HEK293 (cell line): ENCODE results near the gene PITPNC1.

ENCODE experiments used
- CTCF ChIA-PET: fragments of 350-600 bp; formaldehyde crosslinking; extraction: SDS; loops from one replicate; lab custom pipeline; 2021; ENCODE audit warnings: antibody characterized with exemption; lab: Yijun Ruan, JAX
- POLR2A ChIA-PET: fragments of 300-600 bp; formaldehyde crosslinking; extraction: SDS; loops from one replicate; lab custom pipeline; 2020; ENCODE audit warnings: antibody characterized with exemption, inconsistent platforms; lab: Yijun Ruan, JAX
- H3K27ac ChIP-seq: fragments of 200-500 bp; sonication (Bioruptor generic); 2 replicates; pipeline ENCODE4 v1.5.1; 2014; ENCODE audit warnings: low read depth, low read length, control low read depth, inconsistent platforms; ENCODE audit errors: extremely low read depth
- H3K36me3 ChIP-seq, 2 experiments: fragments of 200-500 bp in 1 of 2; sonication (Bioruptor generic) in 1 of 2; 1 replicate in 1 of 2; 2 replicates in 1 of 2; pipeline ENCODE4 v1.5.1; 2014 to 2017; ENCODE audit warnings: inconsistent platforms in 2 of 2, low read length in 2 of 2; ENCODE audit not compliant: control insufficient read depth in 2 of 2, insufficient read depth in 1 of 2
- H3K4me1 ChIP-seq: fragments of 200-500 bp; sonication (Bioruptor generic); 2 replicates; pipeline ENCODE4 v1.5.1; 2014; ENCODE audit warnings: mild to moderate bottlenecking, low read length, inconsistent platforms; ENCODE audit not compliant: control insufficient read depth, insufficient read depth
- H3K4me3 ChIP-seq: 2 replicates; pipeline ENCODE4 v1.5.1; 2011; ENCODE audit warnings: low read depth, mild to moderate bottlenecking, control low read depth, low read length, moderate library complexity
- H3K9me3 ChIP-seq: fragments of 200-500 bp; sonication (Bioruptor generic); 2 replicates; pipeline ENCODE4 v1.5.1; 2014; ENCODE audit warnings: low read depth, low read length, inconsistent platforms; ENCODE audit not compliant: control insufficient read depth, insufficient read depth
- BCL11B ChIP-seq: fragments of 450-650 bp; formaldehyde crosslinking; IDR thresholded peaks from 2 replicates; pipeline ENCODE4 v1.5.1; 2016; ENCODE audit warnings: low read depth, missing biosample characterization, missing genetic modification characterization
- EGR2 ChIP-seq: fragments of 450-650 bp; formaldehyde crosslinking; IDR thresholded peaks from 2 replicates; pipeline ENCODE4 v1.5.1; 2016; ENCODE audit warnings: low read depth, missing biosample characterization, missing genetic modification characterization
- PRDM4 ChIP-seq: fragments of 450-650 bp; formaldehyde crosslinking; IDR thresholded peaks from 2 replicates; pipeline ENCODE4 v1.5.1; 2017; ENCODE audit warnings: missing biosample characterization, missing genetic modification characterization
- SP7 ChIP-seq: fragments of 450-650 bp; formaldehyde crosslinking; IDR thresholded peaks from 2 replicates; pipeline ENCODE4 v1.5.1; 2016; ENCODE audit warnings: missing biosample characterization, missing genetic modification characterization
- WT1 ChIP-seq: fragments of 450-650 bp; formaldehyde crosslinking; IDR thresholded peaks from 2 replicates; pipeline ENCODE4 v1.5.1; 2016; ENCODE audit warnings: missing biosample characterization, missing genetic modification characterization
- ZFHX2 ChIP-seq: fragments of 450-650 bp; formaldehyde crosslinking; conservative IDR thresholded peaks from 2 replicates; pipeline ENCODE4 v1.5.1; 2016; ENCODE audit warnings: missing biosample characterization, missing genetic modification characterization
- ZNF140 ChIP-seq: fragments of 450-650 bp; formaldehyde crosslinking; IDR thresholded peaks from 2 replicates; pipeline ENCODE4 v1.5.1; 2016; ENCODE audit warnings: missing biosample characterization, missing genetic modification characterization
- ZNF146 ChIP-seq: fragments of 450-650 bp; formaldehyde crosslinking; IDR thresholded peaks from 2 replicates; pipeline ENCODE4 v1.5.1; 2016; ENCODE audit warnings: missing biosample characterization, missing genetic modification characterization
- ZNF221 ChIP-seq: fragments of 450-650 bp; formaldehyde crosslinking; IDR thresholded peaks from 2 replicates; pipeline ENCODE4 v1.5.1; 2017; ENCODE audit warnings: missing biosample characterization, missing genetic modification characterization, borderline replicate concordance
- ZNF24 ChIP-seq: fragments of 450-650 bp; formaldehyde crosslinking; IDR thresholded peaks from 2 replicates; pipeline ENCODE4 v1.5.1; 2016; ENCODE audit warnings: missing biosample characterization, missing genetic modification characterization
- ZNF280D ChIP-seq: fragments of 450-650 bp; formaldehyde crosslinking; IDR thresholded peaks from 2 replicates; pipeline ENCODE4 v1.5.1; 2016; ENCODE audit warnings: missing biosample characterization, missing genetic modification characterization
- ZNF335 ChIP-seq: fragments of 450-650 bp; formaldehyde crosslinking; conservative IDR thresholded peaks from 2 replicates; pipeline ENCODE4 v1.5.1; 2016; ENCODE audit warnings: missing biosample characterization, missing genetic modification characterization
- ZNF404 ChIP-seq: fragments of 450-650 bp; formaldehyde crosslinking; IDR thresholded peaks from 2 replicates; pipeline ENCODE4 v1.5.1; 2017; ENCODE audit warnings: missing biosample characterization, missing genetic modification characterization
- ZNF48 ChIP-seq: fragments of 450-650 bp; formaldehyde crosslinking; IDR thresholded peaks from 2 replicates; pipeline ENCODE4 v1.5.1; 2016; ENCODE audit warnings: missing biosample characterization, missing genetic modification characterization
- ZNF501 ChIP-seq: fragments of 450-650 bp; formaldehyde crosslinking; IDR thresholded peaks from 2 replicates; pipeline ENCODE4 v1.5.1; 2016; ENCODE audit warnings: missing biosample characterization, missing genetic modification characterization
- ZNF513 ChIP-seq: fragments of 450-650 bp; IDR thresholded peaks from 2 replicates; pipeline ENCODE4 v1.5.1; 2018; ENCODE audit warnings: missing biosample characterization, missing genetic modification characterization
- ZNF621 ChIP-seq: fragments of 450-650 bp; formaldehyde crosslinking; IDR thresholded peaks from 2 replicates; pipeline ENCODE4 v1.5.1; 2017; ENCODE audit warnings: missing biosample characterization, missing genetic modification characterization
- ZNF623 ChIP-seq: fragments of 450-650 bp; formaldehyde crosslinking; IDR thresholded peaks from 2 replicates; pipeline ENCODE4 v1.5.1; 2016; ENCODE audit warnings: missing biosample characterization, missing genetic modification characterization
- ZNF660 ChIP-seq: fragments of 450-650 bp; IDR thresholded peaks from 2 replicates; pipeline ENCODE4 v1.5.1; 2018; ENCODE audit warnings: missing biosample characterization, mild to moderate bottlenecking, missing genetic modification characterization
- ZNF76 ChIP-seq: fragments of 450-650 bp; formaldehyde crosslinking; IDR thresholded peaks from 2 replicates; pipeline ENCODE4; 2016; ENCODE audit warnings: low read depth, missing biosample characterization, missing genetic modification characterization, borderline replicate concordance
- ZNF785 ChIP-seq: fragments of 450-650 bp; formaldehyde crosslinking; IDR thresholded peaks from 2 replicates; pipeline ENCODE4 v1.5.1; 2016; ENCODE audit warnings: missing biosample characterization, missing genetic modification characterization
- TF ChIP-seq, protein P1 (sequence below): fragments of 450-650 bp; formaldehyde crosslinking; IDR thresholded peaks from 2 replicates; pipeline ENCODE4 v1.5.1; 2017; ENCODE audit warnings: missing biosample characterization, missing genetic modification characterization

Gene PITPNC1

DNA sequence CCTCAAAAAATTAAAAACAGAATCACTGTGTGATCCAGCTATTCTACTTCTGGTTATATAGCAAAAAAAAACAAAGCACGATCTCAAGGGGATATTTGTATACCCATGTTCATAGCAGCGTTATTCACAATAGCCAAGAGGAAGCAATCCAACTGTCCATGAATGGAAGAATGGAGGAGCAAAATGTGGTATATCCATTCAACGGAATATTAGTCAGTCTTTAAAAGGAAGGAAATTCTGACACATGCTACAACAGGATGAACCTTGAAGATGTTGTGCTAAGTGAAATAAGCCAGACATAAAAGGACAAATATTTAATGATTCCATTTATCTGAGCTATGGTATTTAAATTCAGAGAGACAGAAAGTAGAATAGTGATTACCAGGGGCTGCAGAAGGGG is 336.1 kb downstream of the PITPNC1 start:
- POLR2A ChIA-PET, result interaction anchor here (0.6 to 0.8 kb wide), 4 partner anchors 13 to 253 kb away, joined by 3 to 10 read pairs (median 3); no protein-coding TSS in a partner anchor
- TF ChIP-seq ZNF146 (tag by site-specific recombination) (peak; percentile 81), ZNF76 (tag by site-specific recombination) (no peak), WT1 (tag by site-specific recombination) (no peak), ZNF221 (no peak)
- TF ChIP-seq, all 188 proteins: peak for 1
- H3K4me3 ChIP-seq, result no peak overlapping the region
- CTCF ChIA-PET, result interaction anchor here (0.6 to 0.9 kb wide), 4 partner anchors 13 to 754 kb away, joined by 3 to 6 read pairs (median 3); no protein-coding TSS in a partner anchor
- peaks cover 8% of the 10 kb centered on the region; the same call in 1 of the 2 replicates for H3K4me1 ChIP-seq
- no peak overlapping the region for H3K27ac ChIP-seq
- H3K9me3 ChIP-seq, result no peaks in the 10 kb centered on the region
- H3K36me3 ChIP-seq, result no peaks in the 10 kb centered on the region

- TF ChIP-seq ZFHX2 (tag by site-specific recombination) (peak; percentile 52; the same call in 1 of the 2 replicates), EGR2 (peak; percentile 41; the same call in 1 of the 2 replicates), SP7 (tag by site-specific recombination) (no peak), ZNF623 (no peak), ZNF280D (tag by site-specific recombination) (no peak), ZNF48 (tag by site-specific recombination) (no peak), ZNF621 (tag by site-specific recombination) (no peak)
- CTCF ChIA-PET, result interaction anchor here (0.6 to 2.1 kb wide), 4 partner anchors 9 to 308 kb away, joined by 4 to 5 read pairs (median 4); no protein-coding TSS in a partner anchor
- no peak overlapping the region for H3K27ac ChIP-seq
- POLR2A ChIA-PET, result interaction anchor here (0.7 kb wide), 2 partner anchors 251 to 653 kb away, joined by 4 to 6 read pairs; no protein-coding TSS in a partner anchor
- H3K36me3 ChIP-seq, result peaks cover 18 to 19% of the 10 kb centered on the region in 2 experiments
- peaks cover 12% of the 10 kb centered on the region; the same call in 1 of the 2 replicates for H3K4me1 ChIP-seq
- H3K9me3 ChIP-seq, result no peaks in the 10 kb centered on the region
- H3K4me3 ChIP-seq, result no peak overlapping the region
Observed at GRCh38 chr17:67716405-67716798, 339.3 kb downstream of the PITPNC1 start.

- Histone ChIP-seq H3K4me3 (peak overlapping the region; percentile 52), H3K27ac (peak overlapping the region; percentile 46), H3K36me3 (peaks cover 26 to 27% of the 10 kb centered on the region in 2 experiments), H3K4me1 (peaks cover 12% of the 10 kb centered on the region; the same call in 1 of the 2 replicates), H3K9me3 (no peaks in the 10 kb centered on the region)
- ChIA-PET CTCF (interaction anchor here (0.5 to 3.4 kb wide), 23 partner anchors 8 to 1044 kb away, joined by 3 to 18 read pairs (median 4); partner anchors contain the start of gene PSMD12), POLR2A (interaction anchor here (0.6 to 2.0 kb wide), 6 partner anchors 9 to 359 kb away, joined by 3 to 9 read pairs (median 4); partner anchors contain the start of gene PITPNC1)
- 0 out of 2 replicates have a peak, but pooled peaks have one; percentile 8 for TF ChIP-seq PRDM4
- no peak for TF ChIP-seq ZNF785 (tag by site-specific recombination)
- TF ChIP-seq, protein P1, sequence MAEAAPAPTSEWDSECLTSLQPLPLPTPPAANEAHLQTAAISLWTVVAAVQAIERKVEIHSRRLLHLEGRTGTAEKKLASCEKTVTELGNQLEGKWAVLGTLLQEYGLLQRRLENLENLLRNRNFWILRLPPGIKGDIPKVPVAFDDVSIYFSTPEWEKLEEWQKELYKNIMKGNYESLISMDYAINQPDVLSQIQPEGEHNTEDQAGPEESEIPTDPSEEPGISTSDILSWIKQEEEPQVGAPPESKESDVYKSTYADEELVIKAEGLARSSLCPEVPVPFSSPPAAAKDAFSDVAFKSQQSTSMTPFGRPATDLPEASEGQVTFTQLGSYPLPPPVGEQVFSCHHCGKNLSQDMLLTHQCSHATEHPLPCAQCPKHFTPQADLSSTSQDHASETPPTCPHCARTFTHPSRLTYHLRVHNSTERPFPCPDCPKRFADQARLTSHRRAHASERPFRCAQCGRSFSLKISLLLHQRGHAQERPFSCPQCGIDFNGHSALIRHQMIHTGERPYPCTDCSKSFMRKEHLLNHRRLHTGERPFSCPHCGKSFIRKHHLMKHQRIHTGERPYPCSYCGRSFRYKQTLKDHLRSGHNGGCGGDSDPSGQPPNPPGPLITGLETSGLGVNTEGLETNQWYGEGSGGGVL (tag by site-specific recombination), result no peak
- no peak for TF ChIP-seq ZNF621 (tag by site-specific recombination)
- TF ChIP-seq ZNF404 (tag by site-specific recombination), result no peak
- no peak for TF ChIP-seq ZNF501 (tag by site-specific recombination)
- peak; percentile 40 for TF ChIP-seq ZNF335 (tag by site-specific recombination)
- TF ChIP-seq ZNF140 (tag by site-specific recombination), result 0 out of 2 replicates have a peak, but pooled peaks have one; percentile 33
- TF ChIP-seq ZNF513, result peak; percentile 76
- TF ChIP-seq ZNF660 (tag by site-specific recombination), result no peak
- TF ChIP-seq ZNF24 (tag by site-specific recombination), result no peak
- TF ChIP-seq BCL11B (tag by site-specific recombination), result no peak
Observed at GRCh38 chr17:67717192-67717623, 340.1 kb downstream of the PITPNC1 start.
